GM10847 (cell line): Measurements from ENCODE around the gene C20orf96.

ENCODE experiments used
- POLR2A ChIP-seq: IDR thresholded peaks from 2 replicates; pipeline ENCODE4 v1.6.1; 2011; ENCODE audit not compliant: insufficient read length; ENCODE audit errors: extremely low read depth

The C20orf96 gene

DNA sequence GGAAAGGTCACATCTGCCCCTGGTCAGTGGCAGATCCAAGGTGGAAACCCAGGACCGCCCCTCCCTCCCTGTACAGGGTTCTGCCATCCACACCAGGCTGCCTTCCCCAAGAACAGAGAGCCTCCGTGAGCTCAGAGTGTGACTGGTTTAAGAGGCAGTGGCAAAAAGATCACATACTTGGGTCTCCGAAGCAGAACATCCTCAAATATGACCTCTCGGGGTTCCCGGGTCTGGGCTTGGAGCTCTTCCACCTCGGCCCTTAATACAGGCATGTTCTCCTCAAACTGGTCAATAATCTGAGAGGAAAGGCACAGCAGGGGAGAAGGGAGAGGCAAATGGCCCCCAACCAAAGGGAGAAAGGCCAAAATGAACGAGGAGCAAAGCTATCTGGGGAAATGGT lies 14.8 kb downstream of the C20orf96 start:
- no peak for TF ChIP-seq POLR2A

DNA sequence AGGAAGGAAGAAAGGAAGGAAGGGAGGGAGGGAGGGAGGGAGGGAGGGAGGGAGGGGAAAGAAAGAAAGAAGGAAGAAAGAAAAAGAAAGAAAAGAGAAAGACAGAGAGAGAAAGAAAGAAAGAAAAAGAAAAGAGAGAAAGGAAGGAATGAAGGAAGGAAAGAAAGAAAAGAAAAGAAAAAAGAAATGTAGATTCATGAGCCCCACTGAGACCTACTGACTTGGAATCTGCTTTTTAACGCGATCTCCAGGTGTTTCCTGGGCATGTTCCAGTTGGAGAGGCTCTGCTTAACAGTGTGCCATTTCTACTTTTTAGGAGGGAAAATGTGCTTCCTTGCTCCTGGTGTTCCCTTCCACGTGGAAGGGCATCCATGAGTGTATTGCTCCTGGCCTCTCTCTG lies 16.7 kb downstream of the C20orf96 start:
- TF ChIP-seq POLR2A: no peak

DNA sequence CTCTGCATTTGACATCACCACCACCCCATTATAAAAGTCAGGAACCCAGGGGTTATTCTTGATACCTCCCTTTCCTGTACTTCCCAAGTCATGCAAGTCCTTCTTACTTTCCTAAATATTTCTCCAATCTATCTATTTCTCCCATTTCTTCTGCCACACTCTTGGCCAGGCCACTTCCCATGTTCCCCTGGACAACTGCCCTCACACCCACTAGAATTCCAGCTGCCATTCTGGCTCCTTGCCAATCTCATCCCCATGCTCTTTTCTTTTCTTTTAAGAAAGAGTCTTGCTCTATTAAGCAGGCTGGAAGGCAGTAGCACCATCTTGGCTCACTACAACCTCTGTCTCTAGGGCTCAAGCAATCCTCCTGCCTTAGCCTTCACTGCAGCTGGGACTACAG lies 17.8 kb downstream of the C20orf96 start:
- no peak for TF ChIP-seq POLR2A

DNA sequence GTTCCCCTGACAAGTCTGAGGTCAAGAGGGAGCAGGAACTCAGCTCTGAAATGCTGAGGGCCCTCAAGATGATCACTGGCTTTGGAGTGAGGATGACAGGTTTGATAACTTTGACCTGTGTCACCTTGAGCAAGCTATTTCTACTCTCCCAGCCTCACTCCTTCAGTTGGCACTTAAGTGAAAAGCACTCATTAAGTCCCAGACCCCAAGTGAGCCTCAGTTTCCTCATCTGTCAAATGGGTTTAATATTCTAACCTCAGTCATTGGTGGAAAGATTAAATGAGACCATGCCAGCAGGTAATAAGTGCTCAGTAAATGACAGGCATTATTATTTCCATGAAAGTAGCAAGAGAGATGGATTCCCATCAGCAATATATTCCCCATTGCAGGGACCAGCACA lies 19.0 kb downstream of the C20orf96 start:
- TF ChIP-seq POLR2A: no peak

DNA sequence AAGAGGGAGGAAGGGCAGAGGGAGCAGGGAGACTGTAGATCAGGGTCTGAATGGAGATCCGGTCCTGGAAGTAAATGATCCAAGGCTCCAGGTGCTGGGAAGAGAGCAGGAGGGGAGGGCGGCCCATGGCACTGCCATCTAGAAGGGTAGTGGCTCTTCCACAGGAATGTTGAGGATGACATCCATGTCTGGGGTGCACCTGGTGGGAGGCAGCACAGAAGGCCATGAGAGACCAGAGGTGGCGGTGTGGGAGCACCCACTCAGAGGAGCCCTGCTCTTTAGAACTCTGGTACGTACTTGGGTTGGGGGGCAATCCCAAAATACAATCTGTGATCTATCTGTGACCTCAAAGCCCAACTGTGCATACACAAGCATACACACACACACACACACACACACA lies 19.5 kb downstream of the C20orf96 start:
- TF ChIP-seq POLR2A: no peak

DNA sequence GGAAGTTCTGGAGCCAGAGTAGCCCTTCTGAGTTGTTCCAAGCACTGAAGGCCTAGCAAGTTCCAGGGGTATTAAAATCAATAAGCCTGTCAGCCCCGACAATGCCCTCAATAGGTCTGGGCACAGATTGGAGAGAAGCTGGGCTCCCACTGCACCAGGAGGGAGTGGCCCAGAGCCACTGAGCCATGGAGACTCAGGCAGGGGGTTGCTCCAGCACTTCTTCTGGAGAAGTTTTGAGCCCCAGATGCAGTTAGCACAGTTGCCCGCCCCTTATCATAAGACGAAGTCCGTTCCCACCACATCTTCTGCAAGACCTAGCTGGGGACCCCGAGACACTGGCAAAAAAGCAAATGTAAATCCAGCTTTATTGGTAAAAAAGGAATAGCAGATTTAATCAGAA lies 20.0 kb downstream of the C20orf96 start:
- no peak for TF ChIP-seq POLR2A

DNA sequence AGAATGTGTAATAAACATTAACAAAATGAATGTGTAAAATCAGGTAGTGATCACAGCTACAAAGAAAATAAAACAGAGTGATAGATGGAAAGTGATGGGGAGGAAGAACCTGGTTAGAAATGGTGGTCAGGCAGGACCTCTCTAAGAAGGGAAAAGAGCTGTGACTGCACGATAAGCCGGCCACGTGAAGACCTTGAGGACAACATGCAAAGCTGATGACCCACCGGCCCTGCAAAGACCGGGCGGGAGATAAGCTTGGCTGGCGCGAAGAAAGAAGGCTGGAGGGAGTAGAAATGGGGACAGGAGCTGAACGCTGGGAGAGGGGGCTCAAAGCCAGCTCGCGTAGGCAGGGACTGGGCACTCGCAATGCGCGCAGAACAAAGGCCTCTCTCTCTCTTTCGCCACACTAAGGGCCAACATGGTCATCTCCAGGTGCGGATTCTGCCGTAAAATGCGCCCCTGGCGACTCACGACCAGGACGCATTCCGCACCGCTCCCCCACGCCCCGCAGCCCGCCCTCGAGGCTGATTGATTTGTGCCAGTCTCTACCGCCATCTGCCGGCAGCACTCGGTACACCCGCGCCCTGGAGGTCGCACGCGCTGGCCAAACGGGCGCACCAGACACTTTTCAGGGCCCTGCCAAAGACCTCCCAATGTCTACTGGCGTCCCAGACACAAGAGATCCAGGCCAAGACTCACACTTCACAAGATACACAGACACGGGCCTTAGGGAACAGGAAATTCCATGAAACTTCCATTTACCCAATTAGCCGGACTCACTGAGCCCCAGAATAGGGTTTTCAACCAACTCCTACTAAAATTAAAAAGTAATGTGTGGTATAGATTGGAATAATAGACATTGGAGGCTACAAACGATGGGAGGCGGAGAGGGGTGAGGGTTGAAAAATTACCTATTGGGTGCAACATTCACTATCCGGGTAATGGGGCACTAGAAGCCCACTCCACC lies 23.7 kb downstream of the C20orf96 start:
- peak; percentile 17 for TF ChIP-seq POLR2A

DNA sequence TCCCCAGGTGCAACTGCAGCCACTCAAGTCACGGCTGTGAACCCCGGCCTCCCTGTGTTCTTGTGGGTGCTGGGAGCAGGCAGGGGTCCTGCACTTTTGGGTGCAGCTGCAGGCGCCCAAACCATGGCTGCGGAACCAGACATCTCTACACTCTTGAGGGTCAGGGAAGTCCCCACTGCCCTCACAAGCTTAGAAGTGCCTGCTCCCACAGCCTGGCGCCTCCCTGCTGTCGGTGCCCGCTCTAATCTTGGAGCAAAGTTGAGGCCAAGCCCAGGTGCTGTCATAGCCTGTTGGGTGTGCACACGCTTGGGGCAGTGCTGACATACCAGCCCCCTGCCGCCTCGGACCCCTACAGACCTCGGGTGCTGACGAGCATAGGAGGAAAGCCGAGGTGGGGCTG lies 26.8 kb downstream of the C20orf96 start:
- TF ChIP-seq POLR2A: no peak

DNA sequence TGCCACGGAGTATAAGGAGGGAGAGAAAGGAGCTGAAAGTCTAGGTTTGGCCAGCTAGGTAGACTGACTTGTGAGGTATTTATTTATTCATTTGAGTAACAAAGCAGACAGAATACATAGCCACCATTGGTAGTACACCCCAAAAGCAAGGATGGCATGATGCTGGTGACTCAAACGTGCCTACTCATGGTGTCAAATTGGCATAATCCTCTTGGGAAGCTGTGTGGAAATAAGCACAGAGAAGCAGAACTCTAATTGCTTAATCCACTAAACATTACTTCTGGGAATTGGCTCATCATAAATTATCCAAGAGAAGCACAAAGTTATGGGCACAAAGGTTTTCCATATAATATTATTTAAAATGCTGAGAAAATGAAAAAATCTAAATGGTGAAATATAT lies 30.6 kb downstream of the C20orf96 start:
- no peak for TF ChIP-seq POLR2A

DNA sequence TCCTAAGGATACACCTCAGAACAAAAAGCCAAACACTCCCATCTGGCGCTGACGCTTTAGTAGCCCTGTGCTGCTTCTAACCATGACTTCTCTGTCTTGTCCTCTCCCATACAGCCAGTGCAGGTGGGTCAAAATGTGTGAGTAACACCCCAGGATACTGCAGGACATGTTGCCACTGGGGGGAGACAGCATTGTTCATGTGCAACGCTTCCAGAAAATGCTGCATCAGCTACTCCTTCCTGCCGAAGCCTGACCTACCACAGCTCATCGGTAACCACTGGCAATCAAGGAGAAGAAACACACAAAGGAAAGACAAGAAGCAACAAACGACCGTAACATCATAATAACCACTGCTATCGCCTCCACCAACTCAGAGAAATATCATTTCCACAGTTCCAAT lies 31.6 kb downstream of the C20orf96 start:
- no peak for TF ChIP-seq POLR2A

DNA sequence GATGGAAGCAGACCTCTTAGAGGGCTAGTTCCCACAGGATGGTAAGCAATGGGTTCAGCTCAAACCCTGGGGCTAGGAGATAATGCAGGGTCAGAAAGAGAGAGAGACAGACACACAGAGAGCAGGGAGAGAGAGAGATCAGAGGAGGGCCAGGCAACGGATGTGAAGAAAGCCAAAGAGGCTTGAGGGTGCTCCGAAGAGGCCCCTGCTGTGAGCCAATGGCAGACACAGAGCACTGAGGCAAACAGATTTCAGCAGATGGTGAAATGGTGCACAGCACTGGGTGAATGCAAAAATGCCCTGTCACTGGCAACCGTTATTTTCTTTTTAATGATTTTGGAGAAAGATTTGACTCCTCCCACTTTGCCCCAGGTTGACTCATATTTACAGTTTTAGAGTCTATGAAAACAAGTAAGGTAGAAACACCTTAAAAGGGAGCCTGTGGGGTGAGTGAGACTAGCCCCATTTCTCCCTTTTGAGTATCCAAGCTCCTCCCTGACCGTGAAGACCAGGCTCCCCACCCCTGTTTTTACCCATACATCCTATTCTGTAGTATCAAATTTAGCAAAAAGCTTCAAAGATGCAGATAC lies 32.2 kb downstream of the C20orf96 start:
- no peak for TF ChIP-seq POLR2A

DNA sequence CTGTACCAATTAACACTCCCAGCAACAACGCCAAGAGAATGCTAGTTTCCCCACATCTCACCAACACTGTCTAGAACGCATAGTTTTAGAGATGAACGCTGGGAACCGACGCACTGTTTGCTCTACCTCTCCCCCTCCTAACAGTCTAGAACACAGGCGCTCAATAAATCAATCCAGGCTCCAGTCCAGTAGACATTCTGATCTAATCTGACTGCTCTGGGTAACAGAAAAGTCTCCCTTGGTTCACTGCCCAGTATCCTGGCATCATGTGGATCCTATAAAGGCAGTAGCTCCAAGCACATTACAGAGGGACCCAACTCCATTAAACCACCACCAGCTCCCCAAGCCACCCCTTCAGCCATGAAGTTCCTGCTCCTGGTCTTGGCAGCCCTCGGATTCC lies 33.1 kb downstream of the C20orf96 start, which contains the start of gene DEFB132:
DEFB132 (plus strand) TSS at position 306 of the 400 bp plus-strand sequence; CDS start at position 361, 55 bp downstream.
- no peak for TF ChIP-seq POLR2A

DNA sequence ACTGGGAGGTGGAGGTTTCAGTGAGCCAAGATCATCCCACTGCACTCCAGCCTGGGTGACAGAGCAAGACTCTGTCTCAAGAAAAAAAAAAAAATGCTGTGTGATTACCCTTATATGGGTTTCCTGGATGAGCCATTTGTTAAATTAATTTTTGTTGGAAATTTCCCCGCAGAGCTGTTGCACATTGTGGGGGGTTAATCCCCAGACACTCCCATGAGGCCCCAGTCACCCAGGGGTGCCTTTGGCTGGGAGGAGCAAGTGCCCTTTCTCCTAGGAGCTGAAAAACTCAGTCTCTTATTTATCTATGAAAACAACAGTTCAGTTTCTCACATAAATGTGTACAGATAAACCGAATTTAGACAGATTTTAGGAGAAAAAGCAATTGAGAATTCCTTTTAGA lies 37.7 kb downstream of the C20orf96 start:
- no peak for TF ChIP-seq POLR2A

DNA sequence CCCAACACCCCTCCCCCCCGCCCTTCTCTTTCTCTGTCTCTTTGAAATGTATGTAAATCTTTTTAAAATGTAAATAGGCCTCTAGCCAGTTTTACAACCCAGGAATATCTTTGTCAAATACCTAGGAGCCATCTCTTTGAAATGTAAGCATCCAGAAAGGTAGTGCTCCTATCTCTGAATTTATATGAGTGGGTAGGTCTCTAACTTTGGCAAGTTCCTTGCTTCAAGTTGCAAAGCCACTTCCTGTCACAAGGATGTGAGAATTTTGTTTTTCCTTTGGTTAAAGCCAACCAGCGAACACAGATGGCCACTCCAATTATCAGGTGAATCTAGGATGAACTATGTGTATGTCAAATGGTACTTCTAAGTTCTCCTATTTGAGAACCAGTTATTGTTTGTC lies 39.2 kb downstream of the C20orf96 start:
- TF ChIP-seq POLR2A: no peak

DNA sequence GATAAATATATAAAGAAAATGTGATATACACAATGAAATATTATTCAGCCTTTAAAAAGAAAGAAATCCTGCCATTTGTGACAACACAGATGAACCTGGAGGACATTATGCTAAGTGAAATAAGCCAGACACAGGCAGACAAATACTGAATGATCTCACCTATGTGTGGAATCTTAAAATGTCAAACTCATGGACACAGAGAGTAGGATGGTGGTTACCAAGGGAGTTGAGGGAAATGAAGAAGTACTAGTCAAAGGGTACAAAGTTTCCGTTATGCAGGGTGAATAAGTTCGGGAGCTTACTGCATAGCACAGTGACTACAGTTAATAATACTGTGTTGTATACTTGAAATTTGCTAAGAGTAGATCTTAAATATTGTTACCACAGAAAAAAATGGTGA lies 47.6 kb downstream of the C20orf96 start:
- TF ChIP-seq POLR2A: no peak

DNA sequence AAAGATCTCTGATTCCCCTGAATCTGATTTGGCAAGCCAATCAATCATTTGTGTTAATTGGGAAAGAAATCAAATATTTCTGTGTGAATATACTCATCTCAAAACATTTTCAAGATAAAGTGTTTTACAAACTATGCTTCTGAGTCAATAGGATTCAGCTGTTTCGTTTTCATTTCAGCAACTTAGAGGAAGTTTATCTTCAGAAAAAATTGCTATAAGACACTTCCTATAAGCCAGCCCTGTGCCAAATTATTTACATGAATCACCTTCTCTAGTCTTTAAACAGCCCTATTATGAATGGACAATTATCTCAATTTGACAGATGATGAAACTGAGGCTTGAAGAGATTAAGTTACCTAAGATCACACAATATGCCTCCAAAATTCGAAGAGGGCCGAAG lies 52.6 kb downstream of the C20orf96 start:
- no peak for TF ChIP-seq POLR2A

DNA sequence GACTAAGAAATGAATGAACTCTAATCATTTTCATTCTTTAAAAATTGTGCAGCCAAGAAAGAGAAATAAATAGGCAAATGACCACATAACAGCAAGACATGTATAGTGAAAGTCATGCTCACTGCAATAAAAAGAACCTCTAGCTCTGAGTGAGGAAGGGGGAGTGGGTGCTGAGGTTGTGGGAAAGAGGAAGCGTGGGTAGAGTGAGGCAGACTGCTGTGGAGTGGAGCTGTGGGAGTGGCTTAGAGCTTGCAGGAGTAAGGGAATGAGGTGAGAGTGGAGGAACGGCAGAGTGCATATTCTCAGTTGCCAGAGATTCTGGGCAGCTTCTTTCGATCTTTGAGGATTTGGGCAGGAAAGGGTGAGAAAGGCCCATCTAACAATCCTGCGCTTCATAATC lies 53.1 kb downstream of the C20orf96 start:
- no peak for TF ChIP-seq POLR2A

DNA sequence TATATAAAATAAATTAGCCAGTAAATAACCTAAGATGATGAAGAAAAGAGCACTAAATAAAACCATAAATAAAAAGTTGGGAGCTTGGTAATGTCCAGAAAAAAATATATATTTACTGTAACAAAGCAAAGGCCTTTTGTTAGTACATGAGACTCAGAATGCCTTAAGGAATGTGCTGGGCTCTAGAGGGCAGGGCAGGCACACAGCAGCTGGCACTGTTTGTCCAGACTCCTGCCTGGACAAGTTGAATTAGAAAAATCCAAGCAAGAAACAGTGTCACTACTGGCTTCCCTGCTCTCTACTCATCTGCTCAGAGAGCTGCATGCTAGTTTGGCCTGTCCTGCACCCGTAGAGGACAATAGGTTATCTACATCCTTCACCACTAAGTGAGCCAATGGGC lies 54.7 kb downstream of the C20orf96 start:
- no peak for TF ChIP-seq POLR2A
